Memory B cell (primary cell): ENCODE measurements around the gene RAB20.

Experiments
- ATAC-seq: fragments of 150-1000 bp; cut with Tn5 transposase; 2 replicates; pipeline ENCODE4 v1.10.0; 2021; ENCODE audit warnings: low read depth, mild to moderate bottlenecking, moderate library complexity
- DNase-seq, 2 donors: peaks; one replicate each; pipeline ENCODE4 v3.0.0; 2022; ENCODE audit warnings: low spot score in 2 of 2
- H3K27ac Mint-ChIP-seq: one replicate; pipeline ENCODE4 v1.8.0; 2022; ENCODE audit warnings: mild to moderate bottlenecking, moderate library complexity, mixed read lengths
- H3K27me3 Mint-ChIP-seq: one replicate; pipeline ENCODE4 v1.8.0; 2022; ENCODE audit warnings: mixed read lengths
- H3K36me3 Mint-ChIP-seq: one replicate; pipeline ENCODE4 v1.8.0; 2022; ENCODE audit warnings: mild to moderate bottlenecking, mixed read lengths
- H3K4me1 Mint-ChIP-seq: one replicate; pipeline ENCODE4 v1.8.0; 2022; ENCODE audit warnings: mixed read lengths
- H3K4me3 Mint-ChIP-seq: one replicate; pipeline ENCODE4 v1.8.0; 2022; ENCODE audit warnings: mild to moderate bottlenecking, moderate library complexity, mixed read lengths
- H3K9me3 Mint-ChIP-seq: one replicate; pipeline ENCODE4 v1.8.0; 2022; ENCODE audit warnings: mixed read lengths

The RAB20 gene

DNA sequence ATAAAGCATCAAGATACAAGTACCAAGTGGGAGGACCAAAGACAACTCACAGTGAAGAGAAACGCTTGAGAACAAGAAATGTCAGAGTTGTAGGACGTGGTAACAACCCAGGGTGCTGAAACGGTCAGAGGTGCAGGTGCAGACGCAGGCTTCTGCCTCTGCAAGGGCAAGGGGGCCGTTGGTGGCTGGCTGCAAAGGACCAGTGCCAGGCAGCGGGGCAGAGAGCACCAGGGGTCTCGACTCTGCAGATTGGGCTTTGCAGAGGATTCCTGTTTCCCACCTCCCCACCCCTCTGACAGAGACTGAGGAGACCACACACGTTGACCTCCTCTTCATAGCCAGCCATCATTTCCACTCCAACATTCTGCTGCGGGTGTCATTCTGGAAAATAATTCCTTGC, 38.3 kb downstream of the RAB20 start:
- Mint-ChIP-seq H3K27me3 (no peaks in the 10 kb centered on the region), H3K4me1 (peaks cover 27% of the 10 kb centered on the region), H3K4me3 (no peak overlapping the region), H3K36me3 (peaks cover 3% of the 10 kb centered on the region), H3K9me3 (no peaks in the 10 kb centered on the region), H3K27ac (no peak overlapping the region)
- ATAC-seq: no peak
- DNase-seq: no peak

GRCh38 chr13:110522721-110523120, 38.8 kb downstream of the RAB20 start:
- Mint-ChIP-seq H3K4me1 (peaks cover 27% of the 10 kb centered on the region), H3K27ac (no peak overlapping the region), H3K36me3 (peaks cover 3% of the 10 kb centered on the region), H3K9me3 (no peaks in the 10 kb centered on the region), H3K4me3 (no peak overlapping the region), H3K27me3 (no peaks in the 10 kb centered on the region)
- no peak for ATAC-seq
- no peak for DNase-seq

DNA sequence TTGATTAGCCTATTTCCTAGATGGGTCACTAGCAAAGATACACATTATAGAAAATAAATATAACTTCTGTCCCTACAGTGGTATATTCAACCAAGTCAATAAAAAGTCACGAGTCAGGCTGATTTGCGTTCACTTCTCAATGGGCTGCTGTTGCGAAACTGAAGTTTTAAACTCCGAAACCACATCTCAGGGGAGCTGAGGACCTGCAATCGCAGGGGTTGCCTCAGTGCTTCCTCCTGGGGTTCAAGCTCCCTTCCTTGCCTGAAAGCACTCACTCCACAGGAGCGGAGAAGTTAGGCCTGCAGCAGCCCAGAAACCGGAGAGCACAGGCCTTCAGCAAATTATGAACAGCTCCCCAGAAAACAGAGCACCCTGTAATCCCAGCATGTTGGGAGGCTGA, 39.6 kb downstream of the RAB20 start:
- ATAC-seq: no peak
- Mint-ChIP-seq H3K9me3 (no peaks in the 10 kb centered on the region), H3K27me3 (peaks cover 1% of the 10 kb centered on the region), H3K36me3 (peaks cover 3% of the 10 kb centered on the region), H3K4me3 (no peak overlapping the region), H3K4me1 (peaks cover 29% of the 10 kb centered on the region), H3K27ac (no peak overlapping the region)
- DNase-seq: no peak

GRCh38 chr13:110521296-110521680, 40.2 kb downstream of the RAB20 start:
- Mint-ChIP-seq H3K27me3 (peaks cover 1% of the 10 kb centered on the region), H3K4me3 (no peak overlapping the region), H3K27ac (no peak overlapping the region), H3K36me3 (peaks cover 3% of the 10 kb centered on the region), H3K9me3 (no peaks in the 10 kb centered on the region), H3K4me1 (peaks cover 29% of the 10 kb centered on the region)
- DNase-seq: no peak
- ATAC-seq: no peak

GRCh38 chr13:110520431-110521295, 40.9 kb downstream of the RAB20 start:
- Mint-ChIP-seq H3K4me3 (no peak overlapping the region), H3K27ac (no peak overlapping the region), H3K36me3 (peaks cover 3% of the 10 kb centered on the region), H3K9me3 (no peaks in the 10 kb centered on the region), H3K27me3 (peaks cover 1% of the 10 kb centered on the region), H3K4me1 (peaks cover 25% of the 10 kb centered on the region)
- ATAC-seq (no peak), DNase-seq (no peak)

DNA sequence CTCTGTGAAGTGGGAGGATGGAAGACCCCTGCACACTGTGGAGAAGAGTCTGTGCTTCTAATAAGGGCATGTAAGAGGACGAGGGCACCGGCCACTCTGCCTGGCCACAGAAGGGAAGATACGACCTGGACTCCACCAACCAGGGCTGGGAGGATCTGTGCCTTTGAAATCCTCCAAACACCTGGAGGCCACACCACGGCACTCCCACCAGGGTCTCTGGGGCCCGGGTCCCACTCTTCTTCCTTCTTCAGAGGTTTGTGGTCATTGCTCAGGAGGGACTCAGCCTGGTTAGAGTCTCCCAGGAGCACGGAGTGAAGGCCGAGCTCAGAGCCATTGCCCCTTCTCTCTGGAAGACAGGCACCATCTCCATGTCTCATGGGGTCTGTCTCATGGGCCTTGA, 42.0 kb downstream of the RAB20 start:
- H3K4me3 Mint-ChIP-seq: no peak overlapping the region
- DNase-seq: no peak
- H3K27ac Mint-ChIP-seq: no peak overlapping the region
- no peaks in the 10 kb centered on the region for H3K9me3 Mint-ChIP-seq
- ATAC-seq: no peak
- H3K4me1 Mint-ChIP-seq: peaks cover 16% of the 10 kb centered on the region
- H3K27me3 Mint-ChIP-seq: peaks cover 6% of the 10 kb centered on the region
- H3K36me3 Mint-ChIP-seq: peaks cover 3% of the 10 kb centered on the region

- Mint-ChIP-seq H3K4me3 (no peak overlapping the region), H3K27me3 (peaks cover 6% of the 10 kb centered on the region), H3K9me3 (no peaks in the 10 kb centered on the region), H3K4me1 (peaks cover 12% of the 10 kb centered on the region), H3K27ac (no peak overlapping the region), H3K36me3 (peaks cover 3% of the 10 kb centered on the region)
- ATAC-seq: no peak
- no peak for DNase-seq
These were observed 42.5 kb downstream of the RAB20 start for GRCh38 chr13:110519046-110519445.

GRCh38 chr13:110518571-110518970, 43.0 kb downstream of the RAB20 start:
- H3K36me3 Mint-ChIP-seq: peaks cover 3% of the 10 kb centered on the region
- DNase-seq (no peak), ATAC-seq (no peak)
- no peak overlapping the region for H3K27ac Mint-ChIP-seq
- H3K4me1 Mint-ChIP-seq: peaks cover 9% of the 10 kb centered on the region
- H3K4me3 Mint-ChIP-seq: no peak overlapping the region
- H3K9me3 Mint-ChIP-seq: no peaks in the 10 kb centered on the region
- peaks cover 8% of the 10 kb centered on the region for H3K27me3 Mint-ChIP-seq

- Mint-ChIP-seq H3K27me3 (peaks cover 8% of the 10 kb centered on the region), H3K4me1 (peaks cover 7% of the 10 kb centered on the region), H3K9me3 (no peaks in the 10 kb centered on the region), H3K4me3 (no peak overlapping the region), H3K36me3 (peaks cover 3% of the 10 kb centered on the region), H3K27ac (no peak overlapping the region)
- ATAC-seq: no peak
- no peak for DNase-seq
These were observed 43.3 kb downstream of the RAB20 start for GRCh38 chr13:110518226-110518525.

DNA sequence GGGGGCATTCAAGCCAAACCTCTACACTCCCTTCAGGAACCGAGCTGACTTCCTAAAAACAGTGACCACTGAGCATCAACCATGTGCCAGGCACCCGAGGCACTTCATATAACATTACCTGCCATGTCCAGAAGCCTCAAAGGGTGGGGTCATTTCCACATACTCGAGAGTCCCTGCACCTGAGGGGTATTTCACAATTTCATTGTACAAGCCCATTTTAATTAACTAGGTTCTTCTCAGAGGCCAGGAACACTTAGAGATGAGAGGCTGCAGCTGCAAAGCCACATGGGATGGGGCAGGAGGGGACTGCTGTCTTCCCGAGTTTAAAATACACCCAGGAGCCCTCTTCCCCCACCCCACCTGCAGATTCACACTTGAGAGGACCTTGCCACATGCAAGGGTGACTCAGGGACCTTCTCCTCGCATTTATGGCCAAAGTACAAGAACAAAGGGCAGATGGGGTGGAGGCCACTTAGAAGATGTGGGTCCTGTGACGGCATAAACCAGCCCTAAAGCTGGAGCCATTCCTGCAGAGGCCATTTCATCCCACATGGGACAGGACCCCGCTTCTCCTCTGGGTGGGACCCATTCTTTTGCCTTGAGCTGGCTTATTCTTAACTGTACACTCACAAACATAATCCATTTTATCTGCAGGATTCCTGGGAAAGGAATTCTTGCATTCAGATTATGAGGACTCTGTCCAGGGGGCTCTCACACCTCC, 43.9 kb downstream of the RAB20 start:
- H3K9me3 Mint-ChIP-seq: no peaks in the 10 kb centered on the region
- no peak for ATAC-seq
- peaks cover 8% of the 10 kb centered on the region for H3K27me3 Mint-ChIP-seq
- H3K27ac Mint-ChIP-seq: no peak overlapping the region
- DNase-seq: no peak
- no peak overlapping the region for H3K4me3 Mint-ChIP-seq
- H3K36me3 Mint-ChIP-seq: peaks cover 3% of the 10 kb centered on the region
- peaks cover 7% of the 10 kb centered on the region for H3K4me1 Mint-ChIP-seq

DNA sequence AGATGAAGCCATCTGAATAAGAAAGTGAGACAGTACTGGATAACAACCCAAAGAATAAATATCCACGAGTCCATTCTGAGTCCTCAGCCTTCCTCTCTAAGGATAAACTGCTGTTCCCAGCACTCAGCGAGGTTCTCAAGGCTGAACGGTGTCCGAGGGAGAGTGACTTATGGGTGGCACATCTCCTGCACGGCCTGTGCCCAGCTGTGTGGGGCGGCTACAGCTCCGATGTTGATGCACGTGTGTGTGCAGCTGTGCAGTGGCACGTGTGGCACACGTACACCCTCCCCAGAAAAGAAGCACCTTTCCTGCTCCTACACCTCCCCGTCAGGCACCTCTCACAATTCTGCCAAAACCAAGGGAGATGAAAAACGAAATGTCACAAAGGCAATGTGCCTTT, 45.0 kb downstream of the RAB20 start:
- Mint-ChIP-seq H3K27me3 (peaks cover 8% of the 10 kb centered on the region), H3K9me3 (no peaks in the 10 kb centered on the region), H3K27ac (no peak overlapping the region), H3K4me3 (no peak overlapping the region), H3K36me3 (peaks cover 3% of the 10 kb centered on the region), H3K4me1 (peaks cover 6% of the 10 kb centered on the region)
- no peak for DNase-seq
- no peak for ATAC-seq

- no peaks in the 10 kb centered on the region for H3K36me3 Mint-ChIP-seq
- no peak overlapping the region for H3K4me3 Mint-ChIP-seq
- peaks cover 10% of the 10 kb centered on the region for H3K27me3 Mint-ChIP-seq
- peaks cover 10% of the 10 kb centered on the region for H3K4me1 Mint-ChIP-seq
- no peaks in the 10 kb centered on the region for H3K9me3 Mint-ChIP-seq
- DNase-seq: no peak
- no peak for ATAC-seq
- H3K27ac Mint-ChIP-seq: no peak overlapping the region
These were observed 49.3 kb downstream of the RAB20 start for GRCh38 chr13:110512198-110512740.

DNA sequence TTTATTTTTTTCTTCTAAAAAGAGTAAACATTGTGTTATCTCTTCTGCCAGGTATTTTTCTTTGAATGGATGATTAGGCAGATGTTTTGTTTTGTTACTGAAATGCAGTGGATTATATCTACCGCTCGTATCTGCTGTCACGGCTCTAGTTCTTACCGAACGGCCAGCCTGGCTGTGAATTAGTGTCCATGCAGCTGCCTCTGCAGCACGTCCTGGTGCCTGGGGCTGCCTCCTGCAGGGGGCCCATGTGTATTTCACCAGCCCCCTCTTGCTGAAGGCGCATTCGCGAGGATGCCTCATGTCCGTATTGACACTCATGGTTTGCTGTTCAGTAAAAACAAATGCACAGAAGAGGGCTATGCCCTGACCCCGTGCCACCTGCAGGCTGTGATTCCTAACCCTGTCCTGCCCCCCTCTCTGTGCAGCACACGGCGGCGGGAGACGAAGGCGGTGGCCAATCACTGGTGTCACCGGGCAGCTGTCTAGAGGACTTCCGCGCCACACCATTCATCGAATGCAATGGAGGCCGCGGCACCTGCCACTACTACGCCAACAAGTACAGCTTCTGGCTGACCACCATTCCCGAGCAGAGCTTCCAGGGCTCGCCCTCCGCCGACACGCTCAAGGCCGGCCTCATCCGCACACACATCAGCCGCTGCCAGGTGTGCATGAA, 49.9 kb downstream of the RAB20 start:
- ATAC-seq (no peak), DNase-seq (no peak)
- H3K36me3 Mint-ChIP-seq: no peaks in the 10 kb centered on the region
- H3K27ac Mint-ChIP-seq: no peak overlapping the region
- H3K9me3 Mint-ChIP-seq: no peaks in the 10 kb centered on the region
- H3K27me3 Mint-ChIP-seq: peaks cover 10% of the 10 kb centered on the region
- peaks cover 9% of the 10 kb centered on the region for H3K4me1 Mint-ChIP-seq
- no peak overlapping the region for H3K4me3 Mint-ChIP-seq
